T-helper 1 cell treated with Interleukin-12 subunit alpha and Interleukin-12 subunit beta and Interleukin-4 antibody, amounts not matched to agents 30 μg/mL and 1 μg/mL, for 36 hours (primary cell): ENCODE results near the gene SYNGR3.
A peak's percentile ranks its signal among the peaks of the same experiment; 100 is the strongest.

Experiments used
- H3K27ac Mint-ChIP-seq: one replicate; pipeline ENCODE4 v1.8.0; 2021; ENCODE audit warnings: mild to moderate bottlenecking, mixed read lengths
- H3K27me3 Mint-ChIP-seq: one replicate; pipeline ENCODE4 v1.8.0; 2021; ENCODE audit warnings: low read depth, mixed read lengths
- H3K36me3 Mint-ChIP-seq: one replicate; pipeline ENCODE4 v1.8.0; 2021; ENCODE audit warnings: low read depth, mixed read lengths
- H3K4me1 Mint-ChIP-seq: one replicate; pipeline ENCODE4 v1.8.0; 2021; ENCODE audit warnings: low read depth, mixed read lengths
- H3K4me3 Mint-ChIP-seq: one replicate; pipeline ENCODE4 v1.8.0; 2021; ENCODE audit warnings: mild to moderate bottlenecking, moderate library complexity, mixed read lengths
- H3K9me3 Mint-ChIP-seq: one replicate; pipeline ENCODE4 v1.8.0; 2021; ENCODE audit warnings: mixed read lengths

Gene SYNGR3

DNA sequence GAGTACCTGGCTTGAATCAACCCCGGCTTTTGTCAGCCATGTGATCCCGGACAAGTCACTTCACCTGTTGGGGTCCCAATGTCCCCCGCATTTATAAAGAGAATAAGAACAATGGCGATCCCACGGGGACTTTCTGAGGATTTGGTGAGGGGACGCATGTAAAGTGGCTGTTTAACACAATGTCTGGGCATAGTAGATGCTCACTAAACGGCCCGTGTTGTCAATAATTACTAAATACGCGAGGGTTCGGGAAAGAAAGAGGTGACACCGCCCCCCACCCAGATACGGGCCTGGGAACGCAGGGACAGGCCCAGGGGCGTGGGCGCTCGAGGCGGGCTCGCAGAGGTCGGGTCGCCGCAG lies 1.8 kb downstream of the SYNGR3 start:
- Mint-ChIP-seq H3K4me1 (peaks cover 23% of the 10 kb centered on the region), H3K4me3 (peak overlapping the region; percentile 75), H3K27ac (peak overlapping the region; percentile 87), H3K36me3 (peaks cover 12% of the 10 kb centered on the region), H3K9me3 (no peaks in the 10 kb centered on the region), H3K27me3 (peaks cover 8% of the 10 kb centered on the region)

DNA sequence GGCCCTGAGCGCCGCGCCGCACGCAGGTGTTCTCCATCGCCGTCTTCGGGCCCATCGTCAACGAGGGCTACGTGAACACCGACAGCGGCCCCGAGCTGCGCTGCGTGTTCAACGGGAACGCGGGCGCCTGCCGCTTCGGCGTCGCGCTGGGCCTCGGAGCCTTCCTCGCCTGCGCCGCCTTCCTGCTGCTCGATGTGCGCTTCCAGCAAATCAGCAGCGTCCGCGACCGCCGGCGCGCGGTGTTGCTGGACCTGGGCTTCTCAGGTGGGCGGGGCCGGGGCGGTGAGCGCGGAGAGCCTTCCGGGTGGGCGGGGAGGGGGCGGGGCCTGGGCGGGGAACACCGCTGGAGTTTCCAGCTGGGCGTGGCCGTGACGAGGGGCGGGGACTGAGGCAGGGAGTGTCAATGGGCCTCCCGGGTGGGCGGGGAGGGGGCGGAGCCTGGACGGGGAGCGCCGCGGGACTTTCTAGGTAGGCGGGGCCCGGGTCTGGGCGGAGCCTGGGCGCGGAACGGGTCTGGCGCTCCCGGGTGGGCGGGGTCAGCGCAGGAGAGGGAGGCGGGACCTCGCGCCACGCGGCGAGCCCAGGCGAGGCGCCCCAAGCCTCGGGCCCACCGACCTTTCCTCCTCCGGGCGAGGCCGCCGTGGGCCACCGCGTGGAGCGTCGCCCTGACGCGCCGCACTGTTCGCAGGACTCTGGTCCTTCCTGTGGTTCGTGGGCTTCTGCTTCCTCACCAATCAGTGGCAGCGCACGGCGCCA lies 2.4 kb downstream of the SYNGR3 start:
- Mint-ChIP-seq H3K4me1 (peaks cover 21% of the 10 kb centered on the region), H3K4me3 (peak overlapping the region; percentile 37), H3K9me3 (no peaks in the 10 kb centered on the region)

DNA sequence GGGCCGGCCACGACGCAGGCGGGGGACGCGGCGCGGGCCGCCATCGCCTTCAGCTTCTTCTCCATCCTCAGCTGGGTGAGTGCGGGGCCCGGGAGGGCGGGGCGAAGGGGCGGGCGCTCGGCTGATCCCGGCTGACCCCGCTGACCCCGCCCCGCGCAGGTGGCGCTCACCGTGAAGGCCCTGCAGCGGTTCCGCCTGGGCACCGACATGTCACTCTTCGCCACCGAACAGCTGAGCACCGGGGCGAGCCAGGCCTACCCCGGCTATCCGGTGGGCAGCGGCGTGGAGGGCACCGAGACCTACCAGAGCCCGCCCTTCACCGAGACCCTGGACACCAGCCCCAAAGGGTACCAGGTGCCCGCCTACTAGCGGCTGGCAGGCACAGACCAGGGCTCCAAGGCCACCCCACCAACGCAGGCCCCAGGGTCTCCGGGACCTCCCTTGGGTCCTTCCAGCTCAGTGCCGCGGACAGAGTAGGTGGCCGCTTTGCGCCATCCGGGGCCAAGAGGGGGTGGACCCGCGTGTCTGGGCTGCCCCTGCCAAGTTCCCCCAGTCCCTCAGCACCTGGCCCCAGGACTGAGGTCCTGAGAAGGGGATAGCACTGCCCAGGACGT lies 3.0 kb downstream of the SYNGR3 start:
- Mint-ChIP-seq H3K4me3 (no peak overlapping the region), H3K27ac (no peak overlapping the region), H3K9me3 (no peaks in the 10 kb centered on the region), H3K36me3 (peaks cover 12% of the 10 kb centered on the region), H3K4me1 (peaks cover 21% of the 10 kb centered on the region), H3K27me3 (peaks cover 8% of the 10 kb centered on the region)

More for the DNA sequence above, 2.4 kb downstream of the SYNGR3 start:
- H3K27ac Mint-ChIP-seq, result peak overlapping the region; percentile 87
- H3K36me3 Mint-ChIP-seq, result peaks cover 12% of the 10 kb centered on the region
- H3K27me3 Mint-ChIP-seq, result peaks cover 8% of the 10 kb centered on the region

DNA sequence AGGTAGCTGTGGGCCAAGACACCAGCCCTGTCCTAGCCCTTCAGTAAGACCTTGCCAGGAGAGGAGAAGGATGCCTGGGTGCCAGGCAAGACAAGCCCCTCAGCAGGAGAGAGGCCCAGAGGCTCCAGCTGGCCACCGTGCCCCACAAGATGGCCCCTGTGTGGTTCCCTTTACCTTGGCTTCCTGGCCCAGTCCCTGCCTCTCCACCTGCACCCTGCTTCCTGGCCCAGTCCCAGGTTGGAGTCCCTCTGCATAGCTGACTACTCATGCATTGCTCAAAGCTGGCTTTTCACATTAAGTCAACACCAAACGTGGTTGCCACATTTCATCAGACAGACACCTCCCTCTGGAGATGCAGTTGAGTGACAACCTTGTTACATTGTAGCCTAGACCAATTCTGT lies 4.0 kb downstream of the SYNGR3 start:
- H3K4me1 Mint-ChIP-seq, result peaks cover 18% of the 10 kb centered on the region
- no peak overlapping the region for H3K4me3 Mint-ChIP-seq
- H3K36me3 Mint-ChIP-seq, result peaks cover 10% of the 10 kb centered on the region
- peak overlapping the region; percentile 67 for H3K27ac Mint-ChIP-seq
- peaks cover 4% of the 10 kb centered on the region for H3K27me3 Mint-ChIP-seq
- H3K9me3 Mint-ChIP-seq, result no peaks in the 10 kb centered on the region

DNA sequence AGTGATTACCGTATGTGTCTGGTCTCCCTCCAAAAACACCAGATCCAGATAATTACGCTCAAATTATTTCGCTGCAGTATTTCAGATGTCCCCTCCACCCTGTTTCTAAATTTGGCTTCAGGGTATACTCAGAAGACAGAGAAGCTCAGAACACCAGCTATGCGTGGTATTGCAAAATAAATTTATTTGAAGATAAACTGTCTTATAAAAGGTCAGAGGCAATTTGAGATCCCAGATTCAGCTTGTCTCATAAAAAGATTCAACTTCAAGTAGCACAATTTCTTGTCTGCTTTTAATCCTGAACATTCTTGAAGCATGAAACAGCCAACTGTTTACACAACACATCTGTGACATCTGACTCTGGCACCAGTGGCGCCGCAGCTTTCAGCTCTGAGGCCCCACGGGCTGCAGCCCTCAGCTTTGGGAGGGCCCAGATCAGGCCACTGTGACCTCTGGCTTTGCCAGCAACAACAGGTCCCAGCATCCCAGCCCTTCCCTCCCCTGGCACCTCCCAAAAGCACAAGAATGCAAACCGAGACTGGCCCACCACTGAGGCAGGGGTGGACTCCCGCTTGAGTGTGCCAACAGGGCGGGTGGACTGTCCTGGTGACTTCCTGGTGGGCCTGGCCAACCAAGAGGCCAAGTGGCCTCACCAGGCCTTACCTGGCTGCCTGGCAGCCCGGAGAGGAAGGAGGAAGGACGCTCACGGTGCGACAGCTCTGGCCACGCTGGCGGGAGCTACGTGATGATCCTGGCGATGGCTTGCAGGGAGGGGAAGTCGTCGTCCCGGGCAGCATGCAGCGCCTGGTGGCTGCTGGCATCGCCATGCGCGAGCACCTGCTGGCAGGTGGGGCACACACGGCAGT lies 8.0 kb downstream of the SYNGR3 start:
- Mint-ChIP-seq H3K4me1 (peaks cover 8% of the 10 kb centered on the region), H3K4me3 (no peak overlapping the region), H3K27me3 (no peaks in the 10 kb centered on the region), H3K9me3 (no peaks in the 10 kb centered on the region), H3K36me3 (peaks cover 14% of the 10 kb centered on the region), H3K27ac (no peak overlapping the region)

DNA sequence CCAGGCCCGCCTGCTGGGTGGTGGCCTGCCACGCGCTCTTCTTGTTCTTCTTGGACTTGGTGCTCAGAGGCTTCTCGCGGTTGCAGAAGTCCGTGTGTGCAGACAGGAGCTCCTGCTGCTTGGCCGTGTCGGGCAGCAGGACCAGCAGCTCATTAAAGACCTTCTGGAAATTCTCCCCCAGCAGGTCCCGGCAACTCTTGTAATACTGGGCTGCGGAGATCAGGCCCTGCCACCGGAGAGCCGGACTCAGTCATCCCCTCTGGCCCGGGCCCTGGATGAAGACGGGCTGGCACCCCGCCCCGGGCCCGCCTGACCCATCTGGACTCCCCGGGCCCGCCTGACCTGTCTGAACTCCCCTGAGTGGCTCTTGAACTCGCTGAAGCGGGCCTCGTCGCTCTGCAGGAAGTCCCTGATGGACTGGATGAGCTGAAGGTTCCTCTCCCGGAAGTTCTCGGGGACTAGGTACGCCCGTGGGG lies 8.6 kb downstream of the SYNGR3 start:
- peaks cover 14% of the 10 kb centered on the region for H3K36me3 Mint-ChIP-seq
- peaks cover 7% of the 10 kb centered on the region for H3K4me1 Mint-ChIP-seq
- H3K4me3 Mint-ChIP-seq, result no peak overlapping the region
- no peaks in the 10 kb centered on the region for H3K9me3 Mint-ChIP-seq
- no peaks in the 10 kb centered on the region for H3K27me3 Mint-ChIP-seq
- peak overlapping the region; percentile 55 for H3K27ac Mint-ChIP-seq

DNA sequence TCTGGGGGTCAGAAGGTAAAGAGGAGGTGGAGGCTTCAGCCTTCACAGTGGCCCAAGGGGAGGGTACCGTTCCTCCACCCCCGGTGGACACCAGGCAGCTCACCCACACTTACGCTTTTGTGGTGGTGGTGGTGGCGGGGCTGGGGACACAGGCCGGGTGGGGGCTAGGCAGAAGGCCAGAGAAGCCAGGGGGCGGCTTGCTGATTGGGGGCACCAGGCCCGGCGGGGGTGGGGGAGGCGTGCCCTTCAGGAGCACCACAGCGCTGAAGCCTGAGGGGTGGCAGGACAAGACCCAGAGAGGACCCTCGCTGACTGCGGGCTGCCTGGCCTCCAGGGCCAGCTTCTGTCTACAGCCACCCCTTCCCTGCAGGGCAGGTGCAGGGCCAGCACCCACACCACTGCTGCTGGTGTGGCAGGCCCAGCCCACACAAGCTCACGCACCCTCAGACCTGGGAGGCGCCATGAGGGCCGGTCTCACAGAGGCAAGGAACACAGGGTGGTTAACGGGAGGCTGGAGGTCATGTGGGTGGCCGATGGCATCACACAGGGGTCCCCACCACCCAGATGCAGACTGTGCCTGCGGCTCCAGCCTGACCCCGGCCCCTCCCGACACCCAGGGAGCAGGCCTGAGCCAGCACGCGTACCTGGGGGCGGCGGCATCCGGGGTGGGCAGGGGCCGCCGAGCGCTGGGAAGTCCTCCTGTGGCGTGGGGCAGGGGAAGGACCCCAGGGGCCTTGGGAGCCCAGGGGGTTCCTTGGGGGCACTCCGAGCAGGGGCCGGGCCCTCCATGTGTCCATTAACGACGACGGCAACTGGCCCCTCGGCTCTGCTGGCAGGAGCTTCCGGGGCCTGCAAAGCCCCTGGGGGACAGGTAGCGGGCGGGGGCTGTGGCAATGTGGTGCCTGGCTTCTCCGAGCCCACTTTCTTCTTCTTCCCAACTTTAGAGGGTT lies 9.4 kb downstream of the SYNGR3 start:
- no peak overlapping the region for H3K4me3 Mint-ChIP-seq
- H3K27me3 Mint-ChIP-seq, result no peaks in the 10 kb centered on the region
- peaks cover 13% of the 10 kb centered on the region for H3K36me3 Mint-ChIP-seq
- H3K27ac Mint-ChIP-seq, result no peak overlapping the region
- no peaks in the 10 kb centered on the region for H3K9me3 Mint-ChIP-seq
- peaks cover 3% of the 10 kb centered on the region for H3K4me1 Mint-ChIP-seq

DNA sequence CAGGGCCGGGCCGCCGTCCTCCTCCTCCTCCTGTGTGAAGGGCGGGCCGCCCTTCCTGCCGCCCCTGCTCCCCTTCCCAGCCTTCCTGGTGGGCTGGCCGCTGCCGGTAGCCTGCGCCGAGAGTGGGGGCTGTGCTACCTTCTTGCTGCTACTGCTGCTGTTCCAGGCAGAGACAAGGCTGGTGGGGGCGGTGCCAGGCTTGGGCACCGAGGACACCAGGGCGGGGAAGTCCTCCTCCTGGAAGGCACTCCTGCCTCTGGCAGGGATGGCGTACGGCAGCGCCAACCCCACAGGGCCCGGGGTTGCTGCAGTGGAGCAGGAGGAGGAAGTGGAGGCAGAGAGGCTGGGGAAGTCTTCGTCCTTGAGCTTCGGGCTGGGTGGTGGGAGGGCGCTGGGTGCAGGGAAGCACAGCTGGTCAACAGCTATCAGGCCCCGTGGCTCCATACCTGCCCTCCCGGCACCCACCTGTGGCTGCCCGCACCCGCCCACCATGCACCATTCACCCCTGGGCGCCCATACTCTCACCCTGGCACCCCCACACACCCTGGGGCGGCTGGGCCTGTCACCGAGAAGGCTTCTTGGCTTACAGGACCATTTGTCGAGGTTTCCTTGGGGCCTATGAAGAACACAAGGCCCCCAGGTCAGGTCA lies 10.2 kb downstream of the SYNGR3 start:
- Mint-ChIP-seq H3K4me3 (no peak overlapping the region), H3K9me3 (no peaks in the 10 kb centered on the region), H3K27ac (no peak overlapping the region), H3K36me3 (peaks cover 13% of the 10 kb centered on the region), H3K27me3 (no peaks in the 10 kb centered on the region), H3K4me1 (peaks cover 3% of the 10 kb centered on the region)

DNA sequence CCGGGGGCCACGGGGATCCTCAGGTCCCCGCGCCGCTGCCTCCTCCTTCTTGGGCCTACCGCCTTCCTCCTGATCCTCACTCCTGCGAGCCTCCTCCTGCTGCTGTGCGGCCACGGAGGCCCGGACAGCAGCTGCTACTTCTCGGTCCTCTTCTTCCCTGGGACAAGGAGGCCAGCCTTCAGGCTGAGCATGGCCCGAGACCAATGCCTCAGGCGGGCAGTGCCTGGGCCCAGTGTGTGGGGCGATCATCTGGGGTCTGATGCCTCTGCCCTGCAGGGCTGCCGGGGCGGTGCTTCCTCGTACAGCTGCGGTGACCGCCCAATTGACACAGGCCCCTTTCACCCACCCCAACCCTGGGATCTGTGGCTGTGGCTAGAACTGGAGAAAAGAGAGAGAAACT lies 11.3 kb downstream of the SYNGR3 start:
- Mint-ChIP-seq H3K27me3 (no peaks in the 10 kb centered on the region), H3K36me3 (peaks cover 8% of the 10 kb centered on the region), H3K4me1 (peaks cover 4% of the 10 kb centered on the region), H3K4me3 (no peak overlapping the region), H3K9me3 (no peaks in the 10 kb centered on the region), H3K27ac (peak overlapping the region; percentile 45)

DNA sequence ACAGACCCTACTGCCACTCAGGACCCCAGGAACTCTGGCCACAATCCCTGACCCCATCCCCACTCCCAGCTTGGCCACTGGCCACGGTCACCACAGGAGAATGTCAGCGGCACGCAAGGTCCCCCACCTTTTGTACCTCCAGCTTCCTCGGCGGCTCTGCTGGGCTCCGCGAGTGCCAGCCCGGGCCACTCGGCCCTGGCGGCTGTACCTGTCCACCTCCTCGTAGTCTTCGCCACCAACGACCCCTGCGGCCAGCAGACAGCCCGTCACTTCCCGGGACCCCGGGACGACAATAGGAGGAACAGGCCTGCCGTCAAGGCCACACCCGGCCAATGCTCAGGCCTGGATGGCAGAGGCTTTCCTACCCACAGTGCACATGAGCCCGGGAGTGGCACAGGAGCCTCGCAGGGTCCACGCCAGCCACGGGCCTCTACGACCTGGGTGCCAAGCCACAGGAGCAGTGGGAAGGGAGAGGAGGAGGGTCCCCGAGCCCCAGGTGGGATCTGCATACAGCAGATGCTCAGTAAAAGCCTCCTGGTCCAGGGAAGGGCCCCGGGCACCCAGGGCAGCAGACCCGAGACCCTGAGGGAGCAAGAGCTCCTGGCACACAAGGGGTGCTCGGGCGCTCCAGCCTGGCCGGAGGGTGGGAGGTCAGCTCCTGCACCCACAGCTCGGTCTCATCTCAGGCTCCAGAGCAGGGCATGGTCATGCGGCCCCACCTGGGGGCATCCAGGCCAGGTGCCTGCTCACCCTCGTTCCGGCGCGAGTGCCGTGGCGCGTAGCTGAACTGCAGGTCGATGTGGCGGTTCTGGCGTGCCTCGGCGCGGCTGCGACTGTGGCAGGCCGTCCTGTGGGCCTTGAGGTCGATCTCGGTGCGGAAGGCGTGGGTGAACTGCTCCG lies 11.9 kb downstream of the SYNGR3 start:
- H3K36me3 Mint-ChIP-seq, result peaks cover 8% of the 10 kb centered on the region
- no peaks in the 10 kb centered on the region for H3K9me3 Mint-ChIP-seq
- H3K4me1 Mint-ChIP-seq, result peaks cover 4% of the 10 kb centered on the region
- H3K27ac Mint-ChIP-seq, result no peak overlapping the region
- H3K27me3 Mint-ChIP-seq, result no peaks in the 10 kb centered on the region
- no peak overlapping the region for H3K4me3 Mint-ChIP-seq

DNA sequence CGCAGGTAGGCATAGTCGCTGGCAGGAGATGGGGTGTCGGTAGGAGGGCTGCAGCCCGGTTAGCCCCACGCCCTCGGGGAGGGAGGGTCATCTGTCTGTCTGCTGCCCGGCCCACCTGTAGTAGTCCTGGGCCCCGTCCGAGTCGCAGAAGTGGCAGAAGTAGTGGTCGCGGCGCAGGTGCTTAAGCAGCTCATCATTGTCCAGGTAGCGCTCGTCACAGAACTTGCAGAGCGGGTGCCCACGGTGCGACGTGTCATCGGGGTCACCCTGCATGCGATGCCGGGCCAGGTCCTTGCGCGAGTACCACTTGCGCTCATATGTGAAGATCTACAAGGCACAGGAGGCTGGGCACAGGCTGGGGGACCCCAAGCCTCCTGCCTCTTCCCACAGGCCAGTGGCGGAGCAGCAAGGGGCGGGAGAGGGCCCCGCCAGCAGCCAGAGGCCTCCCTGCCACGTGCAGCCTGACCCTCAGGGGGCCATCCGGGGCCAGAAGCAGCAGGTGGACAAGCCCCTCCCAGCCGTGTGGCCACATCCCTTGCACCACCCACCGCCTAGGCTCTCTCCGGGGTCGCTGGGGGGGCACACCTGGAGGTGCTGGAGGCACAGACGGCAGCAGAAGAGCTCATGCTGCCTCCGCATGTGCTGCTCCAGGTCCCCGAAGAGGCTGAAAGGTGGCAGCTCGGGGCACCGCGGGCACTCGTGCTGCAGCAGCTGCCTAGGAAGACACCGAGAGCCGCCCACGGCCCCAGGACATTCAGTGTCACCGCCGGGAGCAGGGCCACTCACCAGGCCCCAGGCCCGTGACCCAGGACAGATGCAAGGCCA lies 12.8 kb downstream of the SYNGR3 start:
- Mint-ChIP-seq H3K36me3 (peaks cover 8% of the 10 kb centered on the region), H3K9me3 (no peaks in the 10 kb centered on the region), H3K27me3 (no peaks in the 10 kb centered on the region), H3K27ac (no peak overlapping the region), H3K4me3 (no peak overlapping the region), H3K4me1 (peaks cover 9% of the 10 kb centered on the region)

DNA sequence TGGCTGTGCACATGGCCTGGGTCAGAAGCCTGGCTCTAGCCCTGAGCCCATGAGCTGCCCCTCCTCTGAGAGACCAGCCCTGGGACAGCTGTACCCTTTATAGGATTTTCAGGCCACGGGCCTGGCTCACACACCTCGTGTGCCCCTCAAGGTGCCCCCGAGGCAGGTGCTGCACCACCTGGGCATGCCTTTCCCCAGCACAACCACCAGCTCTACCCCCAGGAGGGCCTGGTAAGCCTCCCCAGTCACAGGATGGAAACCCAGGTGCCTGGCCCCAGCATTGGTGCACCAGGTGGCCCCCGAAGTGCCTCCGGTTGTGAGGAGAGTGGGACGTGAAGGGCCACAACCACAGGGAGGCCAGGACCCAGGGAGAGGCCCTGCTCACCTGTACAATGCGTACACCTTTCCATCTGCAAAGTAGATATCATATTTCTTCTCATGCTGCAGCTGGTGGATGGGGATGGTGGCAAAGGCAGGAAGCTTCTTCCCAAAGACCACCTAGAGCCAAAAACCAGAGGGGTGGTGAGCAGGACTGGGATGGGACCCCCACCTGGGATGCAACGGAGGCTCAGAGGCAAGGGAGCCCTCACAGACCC lies 13.6 kb downstream of the SYNGR3 start:
- Mint-ChIP-seq H3K27me3 (no peaks in the 10 kb centered on the region), H3K36me3 (peaks cover 10% of the 10 kb centered on the region), H3K27ac (no peak overlapping the region), H3K9me3 (no peaks in the 10 kb centered on the region), H3K4me3 (no peak overlapping the region), H3K4me1 (peaks cover 17% of the 10 kb centered on the region)
